WTC11 (cell line): ENCODE measurements around the gene FAM193B. TPM values are rescaled to one million over a fixed set of nuclear protein-coding genes. Genes with fewer than 3 reads are reported as not detected.

Experiments
- ATAC-seq: fragments of 200-7000 bp; cut with Tn5 transposase; 2 replicates; pipeline ENCODE4 v1.10.0; 2021; ENCODE audit warnings: mild to moderate bottlenecking, moderate library complexity
- CTCF ChIA-PET: fragments of 300-600 bp; sonication (Branson Sonifier 250); formaldehyde crosslinking; loops from one replicate; lab custom pipeline; 2021; ENCODE audit warnings: antibody characterized with exemption; lab: Charles Lee
- POLR2A ChIA-PET: fragments of 350-600 bp; sonication (Branson Sonifier 250); formaldehyde crosslinking; loops from one replicate; lab custom pipeline; 2021; ENCODE audit warnings: antibody characterized with exemption; lab: Charles Lee
- DNase-seq: peaks from one replicate; pipeline ENCODE4 v3.0.0; 2021; ENCODE audit warnings: low spot score
- H3K27ac Mint-ChIP-seq: 2 replicates; pipeline ENCODE4 v1.8.0; 2021; ENCODE audit warnings: mixed read lengths
- H3K27me3 Mint-ChIP-seq: 2 replicates; pipeline ENCODE4 v1.8.0; 2021; ENCODE audit warnings: low read depth, mild to moderate bottlenecking, moderate library complexity, mixed read lengths
- H3K36me3 Mint-ChIP-seq: 2 replicates; pipeline ENCODE4 v1.8.0; 2021; ENCODE audit warnings: mixed read lengths
- H3K4me1 Mint-ChIP-seq: 2 replicates; pipeline ENCODE4 v1.8.0; 2022; ENCODE audit warnings: mixed read lengths
- H3K4me3 Mint-ChIP-seq: 2 replicates; pipeline ENCODE4 v1.8.0; 2021; ENCODE audit warnings: mild to moderate bottlenecking, moderate library complexity, mixed read lengths
- H3K9me3 Mint-ChIP-seq: 2 replicates; pipeline ENCODE4 v1.8.0; 2021; ENCODE audit warnings: mixed read lengths
- ATF1 ChIP-seq: sonication (generic); formaldehyde crosslinking; IDR thresholded peaks from 2 replicates; pipeline ENCODE4 v1.8.1; 2023; ENCODE audit warnings: mild to moderate bottlenecking, moderate library complexity, missing genetic modification reagents
- FOXK1 ChIP-seq: sonication (generic); formaldehyde crosslinking; IDR thresholded peaks from 2 replicates; pipeline ENCODE4 v1.8.0; 2022; ENCODE audit warnings: mild to moderate bottlenecking, moderate library complexity, missing genetic modification reagents
- FOXP1 ChIP-seq: sonication (generic); formaldehyde crosslinking; IDR thresholded peaks from 2 replicates; pipeline ENCODE4 v1.8.0; 2022; ENCODE audit warnings: missing genetic modification reagents, mild to moderate bottlenecking, moderate library complexity, borderline replicate concordance
- GABPB1 ChIP-seq: sonication (generic); formaldehyde crosslinking; IDR thresholded peaks from 2 replicates; pipeline ENCODE4 v1.8.1; 2023; ENCODE audit warnings: mild to moderate bottlenecking, missing genetic modification reagents
- NFYB ChIP-seq: sonication (generic); formaldehyde crosslinking; conservative IDR thresholded peaks from 2 replicates; pipeline ENCODE4 v1.8.0; 2022; ENCODE audit warnings: low read depth, missing genetic modification reagents
- PRRX2 ChIP-seq: fragments of 250-450 bp; sonication (Bioruptor Pico); IDR thresholded peaks from 2 replicates; pipeline ENCODE4 v1.8.0; 2021; ENCODE audit warnings: mild to moderate bottlenecking
- ZNF121 ChIP-seq: sonication (generic); formaldehyde crosslinking; IDR thresholded peaks from 2 replicates; pipeline ENCODE4 v1.8.0; 2023; ENCODE audit warnings: missing genetic modification reagents
- ZNF219 ChIP-seq: sonication (generic); formaldehyde crosslinking; IDR thresholded peaks from 2 replicates; pipeline ENCODE4 v1.8.0; 2023; ENCODE audit warnings: missing genetic modification reagents, mild to moderate bottlenecking, borderline replicate concordance
- ZNF263 ChIP-seq: sonication (generic); formaldehyde crosslinking; IDR thresholded peaks from 2 replicates; pipeline ENCODE4 v1.8.1; 2022; ENCODE audit warnings: low read depth, mild to moderate bottlenecking, moderate library complexity, missing genetic modification reagents
- ZNF317 ChIP-seq: sonication (generic); formaldehyde crosslinking; IDR thresholded peaks from 2 replicates; pipeline ENCODE4 v1.8.1; 2023; ENCODE audit warnings: low read depth, mild to moderate bottlenecking, moderate library complexity, missing genetic modification reagents, borderline replicate concordance
- ZNF396 ChIP-seq: fragments of 250-450 bp; sonication (Bioruptor Pico); IDR thresholded peaks from 2 replicates; pipeline ENCODE4 v1.8.0; 2021; ENCODE audit warnings: mild to moderate bottlenecking, moderate library complexity, borderline replicate concordance
- ZNF416 ChIP-seq: fragments of 250-450 bp; sonication (Bioruptor Pico); IDR thresholded peaks from 2 replicates; pipeline ENCODE4 v1.9.0; 2021; ENCODE audit warnings: mild to moderate bottlenecking, inconsistent platforms
- ZNF671 ChIP-seq: fragments of 250-450 bp; sonication (Bioruptor Pico); IDR thresholded peaks from 2 replicates; pipeline ENCODE4 v1.8.0; 2021; ENCODE audit warnings: mild to moderate bottlenecking
- total RNA-seq: library from RNA; stranded (reverse); gene quantifications from 3 replicates; pipeline ENCODE4 v1.2.3, GENCODE V29; 2021
- TF ChIP-seq, protein P1 (sequence below): sonication (generic); formaldehyde crosslinking; conservative IDR thresholded peaks from 2 replicates; pipeline ENCODE4 v1.8.1; 2023; ENCODE audit warnings: mild to moderate bottlenecking, low read depth, missing genetic modification reagents, moderate library complexity
- TF ChIP-seq, protein P2 (sequence below): sonication (generic); formaldehyde crosslinking; IDR thresholded peaks from 2 replicates; pipeline ENCODE4 v1.8.1; 2022; ENCODE audit warnings: low read depth, missing genetic modification reagents, borderline replicate concordance
- TF ChIP-seq, protein P3 (sequence below): sonication (generic); formaldehyde crosslinking; IDR thresholded peaks from 2 replicates; pipeline ENCODE4 v1.8.1; 2023; ENCODE audit warnings: mild to moderate bottlenecking, missing genetic modification reagents
- TF ChIP-seq, protein P4 (sequence below): sonication (generic); formaldehyde crosslinking; IDR thresholded peaks from 2 replicates; pipeline ENCODE4 v1.8.1; 2023; ENCODE audit warnings: mild to moderate bottlenecking, moderate library complexity, missing genetic modification reagents
- TF ChIP-seq, protein P5 (sequence below): sonication (generic); formaldehyde crosslinking; IDR thresholded peaks from 2 replicates; pipeline ENCODE4 v1.8.0; 2023; ENCODE audit warnings: missing genetic modification reagents, mild to moderate bottlenecking, borderline replicate concordance

Gene FAM193B
- total RNA-seq, 1 experiment from 2014 or later: 101 TPM

DNA sequence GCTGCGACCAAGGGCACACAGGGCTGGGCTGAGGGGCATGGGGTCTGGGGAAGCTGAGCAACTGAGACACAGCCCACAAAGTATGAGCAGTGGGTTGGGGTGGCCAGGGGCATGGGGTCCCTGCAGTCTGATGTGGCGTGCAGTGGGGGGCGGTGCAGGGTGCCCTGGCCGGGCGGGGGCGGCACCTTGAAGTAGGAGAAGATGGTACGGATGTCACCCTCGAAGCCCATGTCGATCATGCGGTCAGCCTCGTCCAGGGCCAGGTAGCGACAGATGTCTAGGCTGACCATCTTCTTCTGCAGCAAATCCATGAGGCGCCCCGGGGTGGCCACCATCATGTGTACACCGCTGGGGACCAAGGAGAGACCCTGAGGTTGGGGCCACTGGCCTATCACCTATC, 40.9 kb downstream of the FAM193B start:
- peaks cover 30% of the 10 kb centered on the region for H3K4me1 Mint-ChIP-seq
- H3K4me3 Mint-ChIP-seq: no peak overlapping the region
- no peak overlapping the region for H3K27ac Mint-ChIP-seq
- DNase-seq (no peak), ATAC-seq (no peak)
- ChIA-PET POLR2A (no interaction called here), CTCF (no interaction called here)
- H3K9me3 Mint-ChIP-seq: no peaks in the 10 kb centered on the region
- TF ChIP-seq ZNF121 (CRISPR knock-in tag) (no peak), ATF1 (no peak), ZNF317 (CRISPR knock-in tag) (no peak)
- TF ChIP-seq, protein P1, sequence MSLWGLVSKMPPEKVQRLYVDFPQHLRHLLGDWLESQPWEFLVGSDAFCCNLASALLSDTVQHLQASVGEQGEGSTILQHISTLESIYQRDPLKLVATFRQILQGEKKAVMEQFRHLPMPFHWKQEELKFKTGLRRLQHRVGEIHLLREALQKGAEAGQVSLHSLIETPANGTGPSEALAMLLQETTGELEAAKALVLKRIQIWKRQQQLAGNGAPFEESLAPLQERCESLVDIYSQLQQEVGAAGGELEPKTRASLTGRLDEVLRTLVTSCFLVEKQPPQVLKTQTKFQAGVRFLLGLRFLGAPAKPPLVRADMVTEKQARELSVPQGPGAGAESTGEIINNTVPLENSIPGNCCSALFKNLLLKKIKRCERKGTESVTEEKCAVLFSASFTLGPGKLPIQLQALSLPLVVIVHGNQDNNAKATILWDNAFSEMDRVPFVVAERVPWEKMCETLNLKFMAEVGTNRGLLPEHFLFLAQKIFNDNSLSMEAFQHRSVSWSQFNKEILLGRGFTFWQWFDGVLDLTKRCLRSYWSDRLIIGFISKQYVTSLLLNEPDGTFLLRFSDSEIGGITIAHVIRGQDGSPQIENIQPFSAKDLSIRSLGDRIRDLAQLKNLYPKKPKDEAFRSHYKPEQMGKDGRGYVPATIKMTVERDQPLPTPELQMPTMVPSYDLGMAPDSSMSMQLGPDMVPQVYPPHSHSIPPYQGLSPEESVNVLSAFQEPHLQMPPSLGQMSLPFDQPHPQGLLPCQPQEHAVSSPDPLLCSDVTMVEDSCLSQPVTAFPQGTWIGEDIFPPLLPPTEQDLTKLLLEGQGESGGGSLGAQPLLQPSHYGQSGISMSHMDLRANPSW (CRISPR knock-in tag): no peak
- TF ChIP-seq, protein P2, sequence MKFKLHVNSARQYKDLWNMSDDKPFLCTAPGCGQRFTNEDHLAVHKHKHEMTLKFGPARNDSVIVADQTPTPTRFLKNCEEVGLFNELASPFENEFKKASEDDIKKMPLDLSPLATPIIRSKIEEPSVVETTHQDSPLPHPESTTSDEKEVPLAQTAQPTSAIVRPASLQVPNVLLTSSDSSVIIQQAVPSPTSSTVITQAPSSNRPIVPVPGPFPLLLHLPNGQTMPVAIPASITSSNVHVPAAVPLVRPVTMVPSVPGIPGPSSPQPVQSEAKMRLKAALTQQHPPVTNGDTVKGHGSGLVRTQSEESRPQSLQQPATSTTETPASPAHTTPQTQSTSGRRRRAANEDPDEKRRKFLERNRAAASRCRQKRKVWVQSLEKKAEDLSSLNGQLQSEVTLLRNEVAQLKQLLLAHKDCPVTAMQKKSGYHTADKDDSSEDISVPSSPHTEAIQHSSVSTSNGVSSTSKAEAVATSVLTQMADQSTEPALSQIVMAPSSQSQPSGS (CRISPR knock-in tag): no peak
- TF ChIP-seq, protein P3, sequence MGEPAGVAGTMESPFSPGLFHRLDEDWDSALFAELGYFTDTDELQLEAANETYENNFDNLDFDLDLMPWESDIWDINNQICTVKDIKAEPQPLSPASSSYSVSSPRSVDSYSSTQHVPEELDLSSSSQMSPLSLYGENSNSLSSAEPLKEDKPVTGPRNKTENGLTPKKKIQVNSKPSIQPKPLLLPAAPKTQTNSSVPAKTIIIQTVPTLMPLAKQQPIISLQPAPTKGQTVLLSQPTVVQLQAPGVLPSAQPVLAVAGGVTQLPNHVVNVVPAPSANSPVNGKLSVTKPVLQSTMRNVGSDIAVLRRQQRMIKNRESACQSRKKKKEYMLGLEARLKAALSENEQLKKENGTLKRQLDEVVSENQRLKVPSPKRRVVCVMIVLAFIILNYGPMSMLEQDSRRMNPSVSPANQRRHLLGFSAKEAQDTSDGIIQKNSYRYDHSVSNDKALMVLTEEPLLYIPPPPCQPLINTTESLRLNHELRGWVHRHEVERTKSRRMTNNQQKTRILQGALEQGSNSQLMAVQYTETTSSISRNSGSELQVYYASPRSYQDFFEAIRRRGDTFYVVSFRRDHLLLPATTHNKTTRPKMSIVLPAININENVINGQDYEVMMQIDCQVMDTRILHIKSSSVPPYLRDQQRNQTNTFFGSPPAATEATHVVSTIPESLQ (CRISPR knock-in tag): no peak
- TF ChIP-seq, protein P4, sequence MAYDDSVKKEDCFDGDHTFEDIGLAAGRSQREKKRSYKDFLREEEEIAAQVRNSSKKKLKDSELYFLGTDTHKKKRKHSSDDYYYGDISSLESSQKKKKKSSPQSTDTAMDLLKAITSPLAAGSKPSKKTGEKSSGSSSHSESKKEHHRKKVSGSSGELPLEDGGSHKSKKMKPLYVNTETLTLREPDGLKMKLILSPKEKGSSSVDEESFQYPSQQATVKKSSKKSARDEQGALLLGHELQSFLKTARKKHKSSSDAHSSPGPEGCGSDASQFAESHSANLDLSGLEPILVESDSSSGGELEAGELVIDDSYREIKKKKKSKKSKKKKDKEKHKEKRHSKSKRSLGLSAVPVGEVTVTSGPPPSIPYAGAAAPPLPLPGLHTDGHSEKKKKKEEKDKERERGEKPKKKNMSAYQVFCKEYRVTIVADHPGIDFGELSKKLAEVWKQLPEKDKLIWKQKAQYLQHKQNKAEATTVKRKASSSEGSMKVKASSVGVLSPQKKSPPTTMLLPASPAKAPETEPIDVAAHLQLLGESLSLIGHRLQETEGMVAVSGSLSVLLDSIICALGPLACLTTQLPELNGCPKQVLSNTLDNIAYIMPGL (CRISPR knock-in tag): no peak
- peaks cover 53% of the 10 kb centered on the region for H3K36me3 Mint-ChIP-seq
- peaks cover 4% of the 10 kb centered on the region; the same call in 1 of the 2 replicates for H3K27me3 Mint-ChIP-seq

DNA sequence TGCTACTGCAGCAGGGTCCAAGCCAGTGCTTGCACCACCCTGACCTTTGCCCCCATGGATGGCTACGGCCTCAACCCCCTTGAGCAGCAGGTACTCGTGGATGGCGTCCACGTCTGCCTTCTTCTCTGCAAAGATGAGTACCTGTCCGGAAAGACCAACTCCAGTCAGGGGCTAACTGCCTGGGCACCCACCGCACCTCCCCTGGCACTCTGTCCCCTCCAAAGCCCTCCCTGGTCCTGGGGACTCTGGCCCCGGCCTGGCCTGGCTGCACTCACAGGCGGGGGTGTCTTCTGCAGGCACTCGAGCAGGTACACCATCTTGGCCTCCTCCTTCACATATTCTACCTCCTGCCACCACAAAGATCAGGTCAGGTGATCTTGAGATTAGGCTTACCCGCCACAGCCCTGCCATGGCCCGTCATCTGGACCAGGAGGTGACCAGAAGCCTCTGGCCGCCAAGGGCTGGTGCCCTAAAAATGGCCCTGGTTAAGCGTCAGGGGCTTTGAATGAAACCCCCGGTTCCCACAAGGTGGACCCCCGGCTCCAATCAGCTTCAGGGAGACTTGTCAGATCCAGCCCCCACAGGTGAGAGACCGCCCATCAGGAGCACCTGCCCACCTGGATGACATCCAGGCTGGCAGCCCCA, 41.5 kb downstream of the FAM193B start:
- POLR2A ChIA-PET: no interaction called here
- no peak for TF ChIP-seq GABPB1 (CRISPR knock-in tag)
- TF ChIP-seq ZNF263 (CRISPR knock-in tag): no peak
- TF ChIP-seq ZNF219 (CRISPR knock-in tag): no peak
- TF ChIP-seq PRRX2 (CRISPR knock-in tag): no peak
- TF ChIP-seq ZNF671 (CRISPR knock-in tag): no peak
- TF ChIP-seq, protein P5, sequence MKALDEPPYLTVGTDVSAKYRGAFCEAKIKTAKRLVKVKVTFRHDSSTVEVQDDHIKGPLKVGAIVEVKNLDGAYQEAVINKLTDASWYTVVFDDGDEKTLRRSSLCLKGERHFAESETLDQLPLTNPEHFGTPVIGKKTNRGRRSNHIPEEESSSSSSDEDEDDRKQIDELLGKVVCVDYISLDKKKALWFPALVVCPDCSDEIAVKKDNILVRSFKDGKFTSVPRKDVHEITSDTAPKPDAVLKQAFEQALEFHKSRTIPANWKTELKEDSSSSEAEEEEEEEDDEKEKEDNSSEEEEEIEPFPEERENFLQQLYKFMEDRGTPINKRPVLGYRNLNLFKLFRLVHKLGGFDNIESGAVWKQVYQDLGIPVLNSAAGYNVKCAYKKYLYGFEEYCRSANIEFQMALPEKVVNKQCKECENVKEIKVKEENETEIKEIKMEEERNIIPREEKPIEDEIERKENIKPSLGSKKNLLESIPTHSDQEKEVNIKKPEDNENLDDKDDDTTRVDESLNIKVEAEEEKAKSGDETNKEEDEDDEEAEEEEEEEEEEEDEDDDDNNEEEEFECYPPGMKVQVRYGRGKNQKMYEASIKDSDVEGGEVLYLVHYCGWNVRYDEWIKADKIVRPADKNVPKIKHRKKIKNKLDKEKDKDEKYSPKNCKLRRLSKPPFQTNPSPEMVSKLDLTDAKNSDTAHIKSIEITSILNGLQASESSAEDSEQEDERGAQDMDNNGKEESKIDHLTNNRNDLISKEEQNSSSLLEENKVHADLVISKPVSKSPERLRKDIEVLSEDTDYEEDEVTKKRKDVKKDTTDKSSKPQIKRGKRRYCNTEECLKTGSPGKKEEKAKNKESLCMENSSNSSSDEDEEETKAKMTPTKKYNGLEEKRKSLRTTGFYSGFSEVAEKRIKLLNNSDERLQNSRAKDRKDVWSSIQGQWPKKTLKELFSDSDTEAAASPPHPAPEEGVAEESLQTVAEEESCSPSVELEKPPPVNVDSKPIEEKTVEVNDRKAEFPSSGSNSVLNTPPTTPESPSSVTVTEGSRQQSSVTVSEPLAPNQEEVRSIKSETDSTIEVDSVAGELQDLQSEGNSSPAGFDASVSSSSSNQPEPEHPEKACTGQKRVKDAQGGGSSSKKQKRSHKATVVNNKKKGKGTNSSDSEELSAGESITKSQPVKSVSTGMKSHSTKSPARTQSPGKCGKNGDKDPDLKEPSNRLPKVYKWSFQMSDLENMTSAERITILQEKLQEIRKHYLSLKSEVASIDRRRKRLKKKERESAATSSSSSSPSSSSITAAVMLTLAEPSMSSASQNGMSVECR (CRISPR knock-in tag): no peak
- no peak for TF ChIP-seq ZNF416 (CRISPR knock-in tag)
- TF ChIP-seq FOXP1 (CRISPR knock-in tag): no peak
- TF ChIP-seq FOXK1 (CRISPR knock-in tag): no peak
- TF ChIP-seq ZNF396 (CRISPR knock-in tag): no peak
- no peak for TF ChIP-seq NFYB (CRISPR knock-in tag)
- TF ChIP-seq, protein P1 (CRISPR knock-in tag): no peak

More for the DNA sequence above, 41.5 kb downstream of the FAM193B start:
- H3K36me3 Mint-ChIP-seq: peaks cover 53% of the 10 kb centered on the region
- H3K27me3 Mint-ChIP-seq: peaks cover 4% of the 10 kb centered on the region; the same call in 1 of the 2 replicates
- CTCF ChIA-PET: interaction anchor here (4.3 kb wide), 1 partner anchor 12 kb away, joined by 29 read pairs; no protein-coding TSS in a partner anchor
- DNase-seq (no peak), ATAC-seq (no peak)
- no peaks in the 10 kb centered on the region for H3K9me3 Mint-ChIP-seq
- peaks cover 30% of the 10 kb centered on the region for H3K4me1 Mint-ChIP-seq
- H3K27ac Mint-ChIP-seq: no peak overlapping the region
- H3K4me3 Mint-ChIP-seq: no peak overlapping the region
